GM23338 (cell line): ENCODE measurements around the gene HSF2BP. TPM values are rescaled to one million over a fixed set of nuclear protein-coding genes. Genes with fewer than 3 reads are reported as not detected.

Experiments used
- ATAC-seq: fragments of 200-7000 bp; cut with Tn5 transposase; 3 replicates; pipeline ENCODE4 v1.9.1; 2020
- DNase-seq: peaks from one replicate; pipeline ENCODE4 v3.0.0-alpha.2; 2015; ENCODE audit warnings: low spot score
- H2AFZ ChIP-seq: fragments of 200-600 bp; sonication (generic); 2 replicates; pipeline ENCODE4 v1.8.0; 2016; ENCODE audit warnings: antibody characterized with exemption, mild to moderate bottlenecking, moderate library complexity
- H3F3A ChIP-seq: fragments of 200-600 bp; sonication (generic); replicated peaks from 2 replicates; pipeline ENCODE4 v1.8.0; 2017; ENCODE audit warnings: antibody characterized with exemption, mixed run types, low read depth
- H3K27ac ChIP-seq: fragments of 200-600 bp; sonication (generic); 2 replicates; pipeline ENCODE4 v1.6.1; 2016; ENCODE audit warnings: low read depth
- H3K27me3 ChIP-seq: fragments of 200-600 bp; sonication (generic); 2 replicates; pipeline ENCODE4 v1.8.0; 2016; ENCODE audit warnings: mild to moderate bottlenecking, mixed run types, moderate library complexity; ENCODE audit not compliant: insufficient read depth
- H3K36me3 ChIP-seq: fragments of 200-600 bp; sonication (generic); 2 replicates; pipeline ENCODE4 v1.8.0; 2016; ENCODE audit warnings: mild to moderate bottlenecking; ENCODE audit not compliant: insufficient read depth
- H3K4me1 ChIP-seq: fragments of 200-600 bp; sonication (generic); 2 replicates; pipeline ENCODE4 v1.8.0; 2016; ENCODE audit warnings: mild to moderate bottlenecking, moderate library complexity; ENCODE audit not compliant: insufficient read depth
- H3K4me2 ChIP-seq: fragments of 200-600 bp; sonication (generic); 2 replicates; pipeline ENCODE4 v1.7.1; 2017; ENCODE audit warnings: mixed run types
- H3K4me3 ChIP-seq: fragments of 200-600 bp; sonication (generic); 2 replicates; pipeline ENCODE4 v1.6.1; 2016; ENCODE audit warnings: mixed run types
- H3K79me2 ChIP-seq: fragments of 200-600 bp; sonication (generic); replicated peaks from 2 replicates; pipeline ENCODE4 v1.8.0; 2017; ENCODE audit warnings: mild to moderate bottlenecking; ENCODE audit not compliant: insufficient read depth
- H3K9me2 ChIP-seq: fragments of 200-600 bp; sonication (generic); 2 replicates; pipeline ENCODE4 v1.8.0; 2017; ENCODE audit not compliant: insufficient read depth
- H4K20me1 ChIP-seq: fragments of 200-600 bp; sonication (generic); replicated peaks from 2 replicates; pipeline ENCODE4 v1.8.0; 2017; ENCODE audit warnings: mild to moderate bottlenecking; ENCODE audit not compliant: insufficient read depth
- H3K27ac Mint-ChIP-seq: 2 replicates; pipeline ENCODE4 v1.8.0; 2020; ENCODE audit warnings: inconsistent platforms, mild to moderate bottlenecking, moderate library complexity, mixed read lengths
- H3K27me3 Mint-ChIP-seq: 3 replicates; pipeline ENCODE4 v1.8.0; 2022; ENCODE audit warnings: low read depth, mild to moderate bottlenecking, moderate library complexity, mixed read lengths, inconsistent platforms; ENCODE audit not compliant: insufficient read depth, poor library complexity
- H3K36me3 Mint-ChIP-seq: 3 replicates; pipeline ENCODE4 v1.8.0; 2021; ENCODE audit warnings: low read depth, mild to moderate bottlenecking, inconsistent platforms, moderate library complexity, mixed read lengths
- H3K4me1 Mint-ChIP-seq: 3 replicates; pipeline ENCODE4 v1.8.0; 2020; ENCODE audit warnings: mild to moderate bottlenecking, inconsistent platforms, mixed read lengths
- H3K4me3 Mint-ChIP-seq: 3 replicates; pipeline ENCODE4 v1.8.0; 2021; ENCODE audit warnings: moderate library complexity, mild to moderate bottlenecking, inconsistent platforms, mixed read lengths
- H3K9me3 Mint-ChIP-seq: 3 replicates; pipeline ENCODE4 v1.8.0; 2020; ENCODE audit warnings: moderate library complexity, mild to moderate bottlenecking, inconsistent platforms, mixed read lengths
- CREB1 ChIP-seq: fragments of 250-450 bp; sonication (Bioruptor Pico); IDR thresholded peaks from 2 replicates; pipeline ENCODE4 v1.5.0; 2020; ENCODE audit warnings: low read depth, mild to moderate bottlenecking, moderate library complexity
- JUNB ChIP-seq: IDR thresholded peaks from one replicate; pipeline ENCODE4 v1.6.1; 2016; ENCODE audit warnings: antibody characterized with exemption; ENCODE audit not compliant: unreplicated experiment
- polyA plus RNA-seq: library from polyadenylated mRNA; unstranded; fragments of >200 nt; fragmentation: Nextera tagmentation; extraction: Ambion mirVana; gene quantifications from 2 replicates; pipeline ENCODE4 v1.2.1, GENCODE V29; 2016
- total RNA-seq: library from RNA; depleted of rRNA; stranded (reverse); fragments of >200 nt; shearing (Covaris generic); gene quantifications from 2 replicates; pipeline ENCODE4 v1.2.3, GENCODE V29; 2014
- TF ChIP-seq, protein P1 (sequence below): fragments of 250-450 bp; sonication (Bioruptor Pico); IDR thresholded peaks from 2 replicates; pipeline ENCODE4 v1.5.0; 2020; ENCODE audit warnings: mild to moderate bottlenecking, moderate library complexity

Gene HSF2BP
- total and polyA plus RNA-seq, 2 experiments from 2014 or later = 0.78 to 2.0 TPM

DNA sequence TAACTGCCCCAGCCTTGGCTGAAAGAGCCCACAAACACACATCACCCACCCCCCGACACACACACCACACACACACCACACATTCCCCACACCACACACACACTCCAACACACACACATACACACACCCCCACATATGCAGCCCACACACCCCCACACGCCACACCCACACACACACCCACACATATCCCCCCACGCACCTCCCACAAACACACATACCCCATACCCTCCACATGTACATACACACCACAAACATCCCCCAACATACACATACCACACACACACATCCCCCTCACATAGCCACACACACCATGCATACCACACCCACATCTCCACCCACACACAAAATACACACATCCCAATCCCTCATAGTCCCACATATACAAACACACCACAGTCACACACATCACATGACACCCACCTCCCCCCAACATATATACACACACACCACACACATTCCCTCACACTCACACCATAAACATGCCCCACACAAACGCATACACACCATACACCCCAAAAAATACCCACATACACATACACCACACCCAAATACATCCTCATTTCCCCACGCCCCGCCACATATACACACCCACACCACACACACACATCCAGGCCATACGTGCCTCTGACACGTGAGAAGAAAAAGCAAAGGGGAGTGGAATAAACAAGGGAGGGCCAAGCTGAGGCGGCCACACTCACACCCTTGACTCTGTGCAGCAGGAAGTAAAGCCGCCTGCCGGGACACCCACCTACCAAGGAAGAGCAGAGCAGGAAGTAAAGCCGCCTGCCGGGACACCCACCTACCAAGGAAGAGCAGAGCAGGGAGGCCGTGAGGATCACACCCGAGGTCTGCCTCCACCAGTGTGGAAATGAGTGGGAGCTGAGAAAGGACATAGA lies 53.7 kb downstream of the HSF2BP start (continued):
- TF ChIP-seq, protein P1, sequence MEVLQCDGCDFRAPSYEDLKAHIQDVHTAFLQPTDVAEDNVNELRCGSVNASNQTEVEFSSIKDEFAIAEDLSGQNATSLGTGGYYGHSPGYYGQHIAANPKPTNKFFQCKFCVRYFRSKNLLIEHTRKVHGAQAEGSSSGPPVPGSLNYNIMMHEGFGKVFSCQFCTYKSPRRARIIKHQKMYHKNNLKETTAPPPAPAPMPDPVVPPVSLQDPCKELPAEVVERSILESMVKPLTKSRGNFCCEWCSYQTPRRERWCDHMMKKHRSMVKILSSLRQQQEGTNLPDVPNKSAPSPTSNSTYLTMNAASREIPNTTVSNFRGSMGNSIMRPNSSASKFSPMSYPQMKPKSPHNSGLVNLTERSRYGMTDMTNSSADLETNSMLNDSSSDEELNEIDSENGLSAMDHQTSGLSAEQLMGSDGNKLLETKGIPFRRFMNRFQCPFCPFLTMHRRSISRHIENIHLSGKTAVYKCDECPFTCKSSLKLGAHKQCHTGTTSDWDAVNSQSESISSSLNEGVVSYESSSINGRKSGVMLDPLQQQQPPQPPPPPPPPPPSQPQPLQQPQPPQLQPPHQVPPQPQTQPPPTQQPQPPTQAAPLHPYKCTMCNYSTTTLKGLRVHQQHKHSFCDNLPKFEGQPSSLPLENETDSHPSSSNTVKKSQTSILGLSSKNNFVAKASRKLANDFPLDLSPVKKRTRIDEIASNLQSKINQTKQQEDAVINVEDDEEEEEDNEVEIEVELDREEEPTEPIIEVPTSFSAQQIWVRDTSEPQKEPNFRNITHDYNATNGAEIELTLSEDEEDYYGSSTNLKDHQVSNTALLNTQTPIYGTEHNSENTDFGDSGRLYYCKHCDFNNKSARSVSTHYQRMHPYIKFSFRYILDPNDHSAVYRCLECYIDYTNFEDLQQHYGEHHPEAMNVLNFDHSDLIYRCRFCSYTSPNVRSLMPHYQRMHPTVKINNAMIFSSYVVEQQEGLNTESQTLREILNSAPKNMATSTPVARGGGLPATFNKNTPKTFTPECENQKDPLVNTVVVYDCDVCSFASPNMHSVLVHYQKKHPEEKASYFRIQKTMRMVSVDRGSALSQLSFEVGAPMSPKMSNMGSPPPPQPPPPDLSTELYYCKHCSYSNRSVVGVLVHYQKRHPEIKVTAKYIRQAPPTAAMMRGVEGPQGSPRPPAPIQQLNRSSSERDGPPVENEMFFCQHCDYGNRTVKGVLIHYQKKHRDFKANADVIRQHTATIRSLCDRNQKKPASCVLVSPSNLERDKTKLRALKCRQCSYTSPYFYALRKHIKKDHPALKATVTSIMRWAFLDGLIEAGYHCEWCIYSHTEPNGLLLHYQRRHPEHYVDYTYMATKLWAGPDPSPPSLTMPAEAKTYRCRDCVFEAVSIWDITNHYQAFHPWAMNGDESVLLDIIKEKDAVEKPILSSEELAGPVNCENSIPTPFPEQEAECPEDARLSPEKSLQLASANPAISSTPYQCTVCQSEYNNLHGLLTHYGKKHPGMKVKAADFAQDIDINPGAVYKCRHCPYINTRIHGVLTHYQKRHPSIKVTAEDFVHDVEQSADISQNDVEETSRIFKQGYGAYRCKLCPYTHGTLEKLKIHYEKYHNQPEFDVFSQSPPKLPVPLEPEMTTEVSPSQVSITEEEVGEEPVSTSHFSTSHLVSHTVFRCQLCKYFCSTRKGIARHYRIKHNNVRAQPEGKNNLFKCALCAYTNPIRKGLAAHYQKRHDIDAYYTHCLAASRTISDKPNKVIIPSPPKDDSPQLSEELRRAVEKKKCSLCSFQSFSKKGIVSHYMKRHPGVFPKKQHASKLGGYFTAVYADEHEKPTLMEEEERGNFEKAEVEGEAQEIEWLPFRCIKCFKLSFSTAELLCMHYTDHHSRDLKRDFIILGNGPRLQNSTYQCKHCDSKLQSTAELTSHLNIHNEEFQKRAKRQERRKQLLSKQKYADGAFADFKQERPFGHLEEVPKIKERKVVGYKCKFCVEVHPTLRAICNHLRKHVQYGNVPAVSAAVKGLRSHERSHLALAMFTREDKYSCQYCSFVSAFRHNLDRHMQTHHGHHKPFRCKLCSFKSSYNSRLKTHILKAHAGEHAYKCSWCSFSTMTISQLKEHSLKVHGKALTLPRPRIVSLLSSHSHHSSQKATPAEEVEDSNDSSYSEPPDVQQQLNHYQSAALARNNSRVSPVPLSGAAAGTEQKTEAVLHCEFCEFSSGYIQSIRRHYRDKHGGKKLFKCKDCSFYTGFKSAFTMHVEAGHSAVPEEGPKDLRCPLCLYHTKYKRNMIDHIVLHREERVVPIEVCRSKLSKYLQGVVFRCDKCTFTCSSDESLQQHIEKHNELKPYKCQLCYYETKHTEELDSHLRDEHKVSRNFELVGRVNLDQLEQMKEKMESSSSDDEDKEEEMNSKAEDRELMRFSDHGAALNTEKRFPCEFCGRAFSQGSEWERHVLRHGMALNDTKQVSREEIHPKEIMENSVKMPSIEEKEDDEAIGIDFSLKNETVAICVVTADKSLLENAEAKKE (CRISPR knock-in tag) = no peak
- TF ChIP-seq CREB1 (no peak), JUNB (no peak)

DNA sequence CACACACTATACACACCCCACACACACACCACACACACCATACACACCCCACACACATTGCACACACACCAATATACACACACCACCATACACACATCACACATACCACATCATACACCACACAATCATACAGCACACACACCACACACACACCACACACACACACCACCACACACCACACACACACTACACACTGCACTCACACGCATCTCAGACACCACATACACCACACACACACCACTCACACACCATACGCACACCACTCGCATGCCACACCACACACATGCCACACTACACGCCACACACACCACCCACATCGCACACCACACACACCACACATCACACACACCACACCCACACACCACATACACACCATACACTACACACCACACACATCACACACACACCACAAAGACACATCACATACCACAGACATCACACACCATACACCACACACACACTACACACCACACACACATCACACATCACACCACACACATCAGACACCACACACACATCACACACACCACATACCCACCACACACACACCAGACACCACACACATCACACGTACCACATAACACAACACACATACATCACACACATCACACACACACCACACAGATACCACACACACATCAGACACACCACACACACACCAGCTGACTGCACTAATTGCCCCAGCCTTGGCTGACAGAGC lies 54.6 kb downstream of the HSF2BP start:
- Mint-ChIP-seq H3K27me3 (peaks cover 5% of the 10 kb centered on the region), H3K4me3 (no peak overlapping the region), H3K27ac (no peak overlapping the region), H3K4me1 (no peaks in the 10 kb centered on the region), H3K9me3 (no peaks in the 10 kb centered on the region), H3K36me3 (no peaks in the 10 kb centered on the region)
- Histone ChIP-seq H3K36me3 (no peaks in the 10 kb centered on the region), H3K9me2 (no peaks in the 10 kb centered on the region), H3K4me3 (no peak overlapping the region), H3K27ac (no peak overlapping the region), H3K4me1 (no peaks in the 10 kb centered on the region), H3K4me2 (no peak overlapping the region), H3F3A (no peaks in the 10 kb centered on the region), H2AFZ (no peak overlapping the region), H3K27me3 (no peaks in the 10 kb centered on the region), H4K20me1 (no peaks in the 10 kb centered on the region), H3K79me2 (no peaks in the 10 kb centered on the region)
- no peak for TF ChIP-seq CREB1
- DNase-seq = no peak
- no peak for ATAC-seq
